Neural progenitor cell (in vitro differentiated cells): Measurements from ENCODE around the gene PLCB1.

ENCODE experiments used
- CTCF ChIP-seq: fragments of 200-600 bp; sonication (generic); IDR thresholded peaks from 2 replicates; pipeline ENCODE4 v1.5.1; 2017; ENCODE audit warnings: antibody characterized with exemption, mild to moderate bottlenecking
- EZH2 ChIP-seq: fragments of 200-600 bp; sonication (generic); IDR thresholded peaks from 2 replicates; pipeline ENCODE4 v1.6.1; 2017; ENCODE audit warnings: antibody characterized with exemption, mild to moderate bottlenecking, moderate library complexity

GRCh38 chr20:8205996-8206395 is 73.9 kb downstream of the PLCB1 start:
- no peak for TF ChIP-seq CTCF
- TF ChIP-seq EZH2, result no peak
